HepG2 (cell line): ENCODE results near the gene GJB6. TPM values are rescaled to one million over a fixed set of nuclear protein-coding genes. Genes with fewer than 3 reads are reported as not detected.

Experiments
- AGO2 ChIP-seq: fragments of 200-400 bp; formaldehyde crosslinking; optimal IDR thresholded peaks from 2 replicates; pipeline ENCODE3; 2017; ENCODE audit warnings: mild to moderate bottlenecking, low read depth, low read length, moderate library complexity
- JDP2 ChIP-seq: sonication (generic); formaldehyde crosslinking; IDR thresholded peaks from 2 replicates; pipeline ENCODE4 v1.8.1; 2022; ENCODE audit warnings: missing genetic modification reagents, borderline replicate concordance
- NRL ChIP-seq: sonication (generic); formaldehyde crosslinking; IDR thresholded peaks from 2 replicates; pipeline ENCODE4 v1.5.0; 2020; ENCODE audit warnings: missing genetic modification reagents, mild to moderate bottlenecking, moderate library complexity, borderline replicate concordance
- SIX4 ChIP-seq: sonication (generic); formaldehyde crosslinking; IDR thresholded peaks from 2 replicates; pipeline ENCODE4 v1.4.0; 2020; ENCODE audit warnings: missing genetic modification reagents
- ZNF142 ChIP-seq: sonication (generic); formaldehyde crosslinking; IDR thresholded peaks from 2 replicates; pipeline ENCODE4 v1.4.0; 2020; ENCODE audit warnings: missing genetic modification reagents
- ZNF260 ChIP-seq: sonication (generic); formaldehyde crosslinking; IDR thresholded peaks from 2 replicates; pipeline ENCODE4 v1.4.0; 2020; ENCODE audit warnings: missing genetic modification reagents, low read depth, mild to moderate bottlenecking, borderline replicate concordance
- polyA plus RNA-seq, 8 experiments: library from polyadenylated mRNA; depleted of rRNA in 3 of 8; stranded (reverse) in 7 of 8; unstranded in 1 of 8; fragments of >200 nt; fragmentation: Illumina TruSeq in 4 of 8; extraction: Trizol in 4 of 8; gene quantifications; 2 replicates each; pipeline versions ENCODE4 v1.2.1 to v1.2.3, GENCODE V29; 2011 to 2016; ENCODE audit warnings: low read depth in 4 of 8, missing spikeins in 1 of 8, mixed read lengths in 1 of 8; ENCODE audit not compliant: insufficient read depth in 1 of 8
- total RNA-seq, 5 experiments: library from RNA; depleted of rRNA; stranded (reverse); fragments of >200 nt; fragmentation: Illumina TruSeq; extraction: Trizol; gene quantifications; 2 replicates each; pipeline ENCODE4 v1.2.3, GENCODE V29; 2016; ENCODE audit warnings: low read depth in 1 of 5
- TF ChIP-seq, protein P1 (sequence below): IDR thresholded peaks from 2 replicates; pipeline ENCODE4 v1.6.1; 2016; ENCODE audit warnings: missing biosample characterization, missing genetic modification reagents, low read depth

Gene GJB6
- total and polyA plus RNA-seq, 2 of the 13 experiments (the other 11 are each of a cell fraction or from before 2014, with no cell fraction given) = not detected

- TF ChIP-seq, protein P1, sequence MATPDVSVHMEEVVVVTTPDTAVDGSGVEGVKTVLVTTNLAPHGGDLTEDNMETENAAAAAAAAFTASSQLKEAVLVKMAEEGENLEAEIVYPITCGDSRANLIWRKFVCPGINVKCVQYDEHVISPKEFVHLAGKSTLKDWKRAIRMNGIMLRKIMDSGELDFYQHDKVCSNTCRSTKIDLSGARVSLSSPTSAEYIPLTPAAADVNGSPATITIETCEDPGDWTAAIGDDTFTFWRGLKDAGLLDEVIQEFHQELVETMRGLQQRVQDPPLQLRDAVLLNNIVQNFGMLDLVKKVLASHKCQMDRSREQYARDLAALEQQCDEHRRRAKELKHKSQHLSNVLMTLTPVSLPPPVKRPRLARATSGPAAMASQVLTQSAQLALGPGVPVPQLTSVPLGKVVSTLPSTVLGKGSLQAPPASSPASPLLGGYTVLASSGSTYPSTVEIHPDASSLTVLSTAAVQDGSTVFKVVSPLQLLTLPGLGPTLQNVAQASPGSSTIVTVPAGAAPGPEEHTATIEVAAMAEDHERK (CRISPR knock-in tag) = no peak
- TF ChIP-seq NRL (CRISPR knock-in tag) (0 out of 2 replicates have a peak, but pooled peaks have one; percentile 64), SIX4 (no peak), AGO2 (no peak), JDP2 (no peak), ZNF142 (CRISPR knock-in tag) (0 out of 2 replicates have a peak, but pooled peaks have one; percentile 30), ZNF260 (no peak)
These were observed 40.6 kb downstream of the GJB6 start (continued) for GRCh38 chr13:20191311-20192157.
